ENCODE data around the gene EXOC2. TPM values are rescaled to one million over a fixed set of nuclear protein-coding genes. Genes with fewer than 3 reads are reported as not detected.

EXOC2 gene
- total RNA-seq, 4 donors from 2014 or later: 19.5 to 23.6 (median 20.9) TPM

GRCh38 chr6:473356-473755 lies 219.6 kb downstream of the EXOC2 start:
- DNase-seq (ENCODE audit: low spot score in 2 of 2): no peak
- 68 to 82% methylated on average over 3 of the region's 3 CpGs for WGBS, 2 donors
- H3K4me3 ChIP-seq (ENCODE audit: low read depth, poor library complexity, severe bottlenecking): no peak overlapping the region
- intact Hi-C loops (cut with DNase I; ENCODE audit: low total_unique reads): no loop called here
- TF ChIP-seq POLR2A (IDR thresholded peaks at IDR 0.05): no peak
- no peak for TF ChIP-seq CTCF (IDR thresholded peaks at IDR 0.05)

GRCh38 chr6:470901-471448 lies 222.0 kb downstream of the EXOC2 start:
- no peak for TF ChIP-seq POLR2A (IDR thresholded peaks at IDR 0.05)
- no peak for TF ChIP-seq CTCF (IDR thresholded peaks at IDR 0.05)
- WGBS, 2 donors: 71 to 77% methylated on average over 16 of the region's 16 CpGs
- no peak for DNase-seq (ENCODE audit: low spot score in 2 of 2)
- no peak overlapping the region for H3K4me3 ChIP-seq (ENCODE audit: low read depth, poor library complexity, severe bottlenecking)
- intact Hi-C loops (cut with DNase I; ENCODE audit: low total_unique reads): no loop called here

- intact Hi-C loops (cut with DNase I; ENCODE audit: low total_unique reads): no loop called here
- WGBS, 2 donors: 82 to 89% methylated on average over 25 of the region's 25 CpGs
- no peak overlapping the region for H3K4me3 ChIP-seq (ENCODE audit: low read depth, poor library complexity, severe bottlenecking)
- DNase-seq (ENCODE audit: low spot score in 2 of 2): no peak
- no peak for TF ChIP-seq POLR2A (IDR thresholded peaks at IDR 0.05)
- no peak for TF ChIP-seq CTCF (IDR thresholded peaks at IDR 0.05)
Measured at GRCh38 chr6:470051-470900, 222.7 kb downstream of the EXOC2 start.

GRCh38 chr6:467671-468082 lies 225.3 kb downstream of the EXOC2 start:
- WGBS, 2 donors: 90 to 93% methylated on average over 15 of the region's 15 CpGs
- H3K4me3 ChIP-seq (ENCODE audit: low read depth, poor library complexity, severe bottlenecking): no peak overlapping the region
- TF ChIP-seq POLR2A (IDR thresholded peaks at IDR 0.05) (no peak), CTCF (IDR thresholded peaks at IDR 0.05) (no peak)
- peak in 1 of 2 donors; percentile 11 for DNase-seq (ENCODE audit: low spot score in 2 of 2)
- intact Hi-C loops (cut with DNase I; ENCODE audit: low total_unique reads): no loop called here

GRCh38 chr6:467111-467510 lies 225.8 kb downstream of the EXOC2 start:
- no peak overlapping the region for H3K4me3 ChIP-seq (ENCODE audit: low read depth, poor library complexity, severe bottlenecking)
- intact Hi-C loops (cut with DNase I; ENCODE audit: low total_unique reads): no loop called here
- 88 to 89% methylated on average over 11 of the region's 11 CpGs for WGBS, 2 donors
- TF ChIP-seq CTCF (IDR thresholded peaks at IDR 0.05) (no peak), POLR2A (IDR thresholded peaks at IDR 0.05) (no peak)
- DNase-seq (ENCODE audit: low spot score in 2 of 2): peak in 1 of 2 donors; percentile 12

Data from lower leg skin (tissue), 4 donors.